GM10266 (cell line): ENCODE measurements around the gene BPIFB3.
A peak's percentile ranks its signal among the peaks of the same experiment; 100 is the strongest.
"Not testable (repeated sequence)": the region's sequence is repeated elsewhere in the genome, so short reads cannot be mapped to it uniquely, and the experiment has no call there.

Source experiments
- DNase-seq: peaks from one replicate; pipeline ENCODE4 v3.0.0; 2012; ENCODE audit errors: extremely low spot score
- TF ChIP-seq, protein P1 (sequence below): IDR thresholded peaks from 2 replicates; pipeline ENCODE4 v1.5.1; 2012; ENCODE audit warnings: mild to moderate bottlenecking, low read depth; ENCODE audit not compliant: control insufficient read depth, insufficient read depth; ENCODE audit errors: missing control alignments

BPIFB3 gene

DNA sequence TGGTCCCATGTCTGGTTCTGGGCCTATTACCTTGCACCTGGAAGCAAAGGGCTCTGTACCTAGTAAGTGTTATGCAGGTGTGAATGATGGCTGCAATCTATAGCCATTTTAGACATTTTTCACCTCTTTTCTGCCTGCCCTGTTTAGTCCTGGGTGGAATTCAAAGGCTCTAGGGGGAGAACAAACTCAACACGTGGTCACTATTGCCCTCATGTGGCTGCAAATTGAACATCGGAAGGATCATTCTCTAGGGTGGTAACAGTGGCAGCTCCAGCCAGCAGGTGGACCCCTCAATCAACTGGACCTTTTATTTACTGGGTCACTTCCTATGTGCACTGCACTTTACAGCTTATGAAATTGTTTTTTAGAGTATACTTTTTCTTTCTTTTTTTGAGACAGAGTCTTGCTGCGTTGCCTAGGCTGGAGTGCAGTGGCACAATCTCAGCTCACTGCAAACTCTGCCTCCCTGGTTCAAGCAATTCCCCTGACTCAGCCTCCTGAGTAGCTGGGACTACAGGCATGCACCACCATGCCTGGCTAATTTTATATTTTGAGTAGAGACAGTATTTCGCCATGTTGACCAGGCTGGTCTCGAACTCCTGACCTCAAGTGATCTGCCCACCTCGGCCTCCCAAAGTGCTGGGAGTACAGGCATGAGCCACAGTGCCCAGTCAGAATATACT is 42.3 kb downstream of the BPIFB3 start:
- DNase-seq: peak; percentile 82
- TF ChIP-seq, protein P1, sequence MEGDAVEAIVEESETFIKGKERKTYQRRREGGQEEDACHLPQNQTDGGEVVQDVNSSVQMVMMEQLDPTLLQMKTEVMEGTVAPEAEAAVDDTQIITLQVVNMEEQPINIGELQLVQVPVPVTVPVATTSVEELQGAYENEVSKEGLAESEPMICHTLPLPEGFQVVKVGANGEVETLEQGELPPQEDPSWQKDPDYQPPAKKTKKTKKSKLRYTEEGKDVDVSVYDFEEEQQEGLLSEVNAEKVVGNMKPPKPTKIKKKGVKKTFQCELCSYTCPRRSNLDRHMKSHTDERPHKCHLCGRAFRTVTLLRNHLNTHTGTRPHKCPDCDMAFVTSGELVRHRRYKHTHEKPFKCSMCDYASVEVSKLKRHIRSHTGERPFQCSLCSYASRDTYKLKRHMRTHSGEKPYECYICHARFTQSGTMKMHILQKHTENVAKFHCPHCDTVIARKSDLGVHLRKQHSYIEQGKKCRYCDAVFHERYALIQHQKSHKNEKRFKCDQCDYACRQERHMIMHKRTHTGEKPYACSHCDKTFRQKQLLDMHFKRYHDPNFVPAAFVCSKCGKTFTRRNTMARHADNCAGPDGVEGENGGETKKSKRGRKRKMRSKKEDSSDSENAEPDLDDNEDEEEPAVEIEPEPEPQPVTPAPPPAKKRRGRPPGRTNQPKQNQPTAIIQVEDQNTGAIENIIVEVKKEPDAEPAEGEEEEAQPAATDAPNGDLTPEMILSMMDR: peak; percentile 87

DNA sequence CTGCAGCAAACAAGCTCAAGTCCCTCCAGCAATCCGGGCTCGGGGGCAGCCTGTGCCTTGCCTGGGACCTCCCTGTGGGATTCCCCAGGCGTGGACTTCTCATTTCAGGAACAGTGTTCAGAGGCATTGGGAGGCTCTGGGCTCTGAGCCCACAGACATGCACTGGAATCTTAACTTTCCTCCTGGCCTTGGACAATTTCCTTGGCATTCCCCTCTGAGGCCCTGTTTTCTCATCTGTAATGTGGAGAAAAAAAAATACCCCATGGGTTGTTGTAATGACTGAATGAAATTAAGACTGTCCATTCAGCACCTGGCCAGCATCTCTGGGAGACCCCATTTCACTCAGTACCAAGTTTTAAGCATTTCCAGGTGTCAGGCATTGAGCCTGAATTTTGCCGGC is 43.3 kb downstream of the BPIFB3 start:
- TF ChIP-seq, protein P1: no peak
- DNase-seq: no peak

DNA sequence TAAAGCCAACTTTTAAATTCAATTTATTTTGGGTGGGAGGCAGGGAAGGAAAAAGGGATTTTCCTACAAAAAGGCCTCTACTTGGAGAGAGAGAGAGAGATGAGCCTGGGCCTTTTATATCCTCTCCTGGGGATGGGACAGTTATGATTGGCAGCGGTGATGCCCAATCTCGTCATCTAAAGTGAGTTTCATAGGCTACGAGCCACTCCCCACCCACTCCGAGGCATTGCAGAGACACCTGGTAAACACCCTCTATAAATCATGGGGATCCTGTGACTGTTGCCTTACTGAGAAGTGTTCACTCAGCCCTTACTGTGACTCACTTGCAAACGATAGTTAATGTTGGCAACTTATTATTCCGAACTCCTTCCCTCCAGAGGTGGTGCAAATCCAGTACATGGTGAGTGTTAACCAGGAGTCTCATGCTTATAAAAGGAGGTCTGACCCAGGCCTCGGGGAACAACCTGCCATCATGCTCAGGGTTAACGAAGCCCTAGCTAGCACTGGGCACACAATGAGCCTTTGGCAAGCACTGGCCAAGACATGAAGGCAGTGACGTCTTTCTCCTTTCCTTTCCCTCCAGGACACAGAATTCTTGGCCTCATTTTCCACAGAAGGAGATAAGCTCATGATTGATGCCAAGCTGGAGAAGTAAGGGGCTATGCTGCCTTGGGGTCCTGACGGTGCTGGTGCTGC is 46.3 kb downstream of the BPIFB3 start:
- TF ChIP-seq, protein P1: no peak
- no peak for DNase-seq

DNA sequence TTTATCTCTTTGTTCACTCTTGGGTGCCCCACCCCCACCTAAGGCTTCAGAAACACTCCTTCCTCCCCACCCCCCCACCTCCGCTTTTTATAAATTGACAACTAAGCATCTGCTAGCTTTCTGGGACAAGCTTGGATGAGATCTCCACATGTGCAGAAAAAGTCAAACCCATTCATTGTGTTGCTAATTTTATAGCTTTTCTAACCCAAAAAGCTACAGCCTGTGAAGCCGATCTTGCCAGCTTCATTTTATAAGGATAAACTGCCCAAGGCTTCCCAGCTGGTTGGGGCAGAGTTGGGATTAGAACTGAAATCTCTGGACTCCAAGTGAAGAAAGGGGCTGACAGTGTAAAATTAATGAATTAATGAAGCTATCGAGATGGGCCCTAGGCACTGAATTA is 49.9 kb downstream of the BPIFB3 start:
- DNase-seq: no peak
- TF ChIP-seq, protein P1: no peak

DNA sequence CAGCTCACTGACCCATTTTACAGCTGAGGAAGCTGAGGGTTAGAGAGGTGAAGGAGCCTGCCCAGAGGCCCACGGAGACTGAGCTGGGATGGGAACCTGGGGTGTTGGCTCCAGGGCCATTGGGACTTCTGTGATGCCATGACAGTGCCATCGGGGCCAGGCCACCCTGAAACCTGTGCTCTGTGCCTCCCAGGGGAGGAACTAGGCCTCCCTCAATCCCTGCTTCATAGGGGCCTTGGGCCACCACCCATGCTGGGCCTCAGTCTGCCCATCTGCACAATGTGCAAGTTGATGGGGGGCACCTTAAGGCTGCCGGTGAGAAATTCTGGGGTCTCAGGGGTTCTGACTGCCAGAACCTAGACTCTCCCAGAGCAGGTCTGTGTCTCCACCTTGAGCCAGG is 50.6 kb downstream of the BPIFB3 start:
- TF ChIP-seq, protein P1: no peak
- DNase-seq: no peak

DNA sequence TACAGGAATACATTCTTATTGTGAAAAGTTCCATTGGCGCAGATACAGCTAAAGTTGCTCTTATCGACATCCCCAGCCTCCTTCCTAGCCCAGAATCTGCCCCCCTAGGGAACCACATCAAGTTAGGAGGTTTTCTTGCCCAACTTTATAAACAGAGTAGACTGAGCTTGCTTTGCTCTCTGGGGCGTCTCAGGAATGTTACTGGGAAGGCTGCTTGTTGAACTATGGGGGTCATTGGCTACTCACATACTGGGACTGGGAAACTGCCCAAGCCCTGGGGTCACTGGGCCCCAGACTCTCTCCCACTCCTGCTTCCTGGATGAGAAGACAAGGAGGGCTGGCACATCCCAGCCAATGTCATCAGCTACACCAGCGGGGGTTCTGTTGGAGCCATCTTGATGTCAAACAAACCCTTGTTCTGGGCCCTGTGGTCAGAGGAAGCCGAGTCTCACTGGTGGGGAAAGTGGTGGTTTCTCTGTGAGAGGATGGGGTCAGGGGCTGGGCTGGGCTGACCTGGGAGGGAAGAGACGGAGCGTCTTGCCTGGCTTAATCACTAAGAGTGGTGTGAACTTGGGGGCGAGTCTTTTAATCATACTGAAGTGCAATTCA is 51.7 kb downstream of the BPIFB3 start:
- TF ChIP-seq, protein P1: no peak
- no peak for DNase-seq

DNA sequence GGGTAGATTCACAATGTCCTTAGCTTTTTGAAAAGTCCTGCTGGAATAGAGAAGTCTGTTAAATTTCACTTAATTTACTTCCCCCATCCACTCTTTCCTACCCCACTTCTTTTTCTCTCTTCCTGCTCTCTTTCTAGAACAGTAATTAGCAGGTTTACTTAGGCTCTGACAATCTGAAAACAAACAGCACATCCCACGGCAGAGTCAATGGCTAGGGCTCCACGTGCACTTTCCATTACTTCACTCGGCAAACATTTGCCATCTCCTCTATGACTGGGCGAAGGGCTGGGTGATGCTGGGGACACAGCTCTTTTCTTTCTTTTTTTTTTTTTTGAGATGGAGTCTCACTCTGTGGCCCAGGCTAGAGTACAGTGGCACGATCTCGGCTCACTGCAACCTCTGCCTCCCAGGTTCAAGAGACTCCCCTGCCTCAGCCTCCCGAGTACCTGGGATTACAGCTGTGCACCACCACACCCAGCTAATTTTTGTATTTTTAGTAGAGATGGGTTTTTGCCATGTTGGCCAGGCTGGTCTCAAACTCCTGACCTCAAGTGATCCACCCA is 52.4 kb downstream of the BPIFB3 start:
- DNase-seq: not testable (repeated sequence)
